Neural progenitor cell (in vitro differentiated cells): Measurements from ENCODE around the gene ARHGEF19. TPM values are rescaled to one million over a fixed set of nuclear protein-coding genes. Genes with fewer than 3 reads are reported as not detected.

ENCODE experiments used
- DNase-seq: peaks from one replicate; pipeline ENCODE4 v3.0.0-alpha.2; 2016; ENCODE audit warnings: low spot score
- H2AFZ ChIP-seq: fragments of 200-600 bp; sonication (generic); replicated peaks from 2 replicates; pipeline ENCODE4 v1.6.1; 2016; ENCODE audit warnings: antibody characterized with exemption
- H3F3A ChIP-seq: fragments of 200-600 bp; sonication (generic); 2 replicates; pipeline ENCODE4 v1.6.1; 2016; ENCODE audit warnings: antibody characterized with exemption, low read depth
- H3K27ac ChIP-seq: fragments of 200-600 bp; sonication (generic); 2 replicates; pipeline ENCODE4 v1.5.1; 2016; ENCODE audit warnings: mild to moderate bottlenecking
- H3K27me3 ChIP-seq: fragments of 200-600 bp; sonication (generic); 2 replicates; pipeline ENCODE4 v1.6.1; 2016; ENCODE audit warnings: mild to moderate bottlenecking, moderate library complexity
- H3K36me3 ChIP-seq: fragments of 200-600 bp; sonication (generic); 2 replicates; pipeline ENCODE4 v1.5.1; 2016
- H3K4me1 ChIP-seq: fragments of 200-600 bp; sonication (generic); 2 replicates; pipeline ENCODE4 v1.6.1; 2016; ENCODE audit warnings: mixed run types
- H3K4me2 ChIP-seq: fragments of 200-600 bp; sonication (generic); 2 replicates; pipeline ENCODE4 v1.6.1; 2016
- H3K4me3 ChIP-seq: fragments of 200-600 bp; sonication (generic); 2 replicates; pipeline ENCODE4 v1.5.1; 2016
- H3K79me2 ChIP-seq: fragments of 200-600 bp; sonication (generic); 2 replicates; pipeline ENCODE4 v1.6.1; 2016; ENCODE audit warnings: low read depth
- H3K9ac ChIP-seq: fragments of 200-600 bp; sonication (generic); 2 replicates; pipeline ENCODE4 v1.6.1; 2016
- H3K9me3 ChIP-seq: fragments of 200-600 bp; sonication (generic); 2 replicates; pipeline ENCODE4 v1.5.1; 2016; ENCODE audit warnings: low read depth
- H4K20me1 ChIP-seq: fragments of 200-600 bp; sonication (generic); 2 replicates; pipeline ENCODE4 v1.6.1; 2016; ENCODE audit warnings: low read depth
- H3K27ac Mint-ChIP-seq: 3 replicates; pipeline ENCODE4 v1.8.0; 2021; ENCODE audit warnings: mixed read lengths
- H3K27me3 Mint-ChIP-seq: 2 replicates; pipeline ENCODE4 v1.8.0; 2022; ENCODE audit warnings: low read depth, mild to moderate bottlenecking, inconsistent platforms, moderate library complexity, mixed read lengths; ENCODE audit not compliant: insufficient read depth
- H3K36me3 Mint-ChIP-seq: 3 replicates; pipeline ENCODE4 v1.8.0; 2021; ENCODE audit warnings: mixed read lengths
- H3K4me1 Mint-ChIP-seq: 3 replicates; pipeline ENCODE4 v1.8.0; 2021; ENCODE audit warnings: mixed read lengths
- H3K4me3 Mint-ChIP-seq: 3 replicates; pipeline ENCODE4 v1.8.0; 2021; ENCODE audit warnings: mild to moderate bottlenecking, moderate library complexity, mixed read lengths
- H3K9me3 Mint-ChIP-seq: 3 replicates; pipeline ENCODE4 v1.8.0; 2020; ENCODE audit warnings: mixed read lengths
- CTCF ChIP-seq: fragments of 200-600 bp; sonication (generic); IDR thresholded peaks from 2 replicates; pipeline ENCODE4 v1.5.1; 2017; ENCODE audit warnings: antibody characterized with exemption, mild to moderate bottlenecking
- EZH2 ChIP-seq: fragments of 200-600 bp; sonication (generic); IDR thresholded peaks from 2 replicates; pipeline ENCODE4 v1.6.1; 2017; ENCODE audit warnings: antibody characterized with exemption, mild to moderate bottlenecking, moderate library complexity
- EZH2phosphoT487 ChIP-seq: fragments of 200-600 bp; sonication (generic); IDR thresholded peaks from 2 replicates; pipeline ENCODE4 v1.6.1; 2017; ENCODE audit warnings: antibody characterized with exemption
- total RNA-seq: library from RNA; depleted of rRNA; stranded (reverse); fragments of >200 nt; gene quantifications from 2 replicates; pipeline ENCODE4 v1.2.3, GENCODE V29; 2015; ENCODE audit warnings: low replicate concordance

Gene ARHGEF19
- total RNA-seq, 1 donor from 2014 or later: 10.9 TPM

GRCh38 chr1:16235944-16236510 lies 23.6 kb upstream of the ARHGEF19 start:
- H3K36me3 Mint-ChIP-seq: peaks cover 1% of the 10 kb centered on the region
- peak overlapping the region; percentile 66 for H3K27ac Mint-ChIP-seq
- Histone ChIP-seq H2AFZ (no peak overlapping the region), H3K9ac (no peak overlapping the region), H3K4me2 (peak overlapping the region; percentile 75), H3K27me3 (peaks cover 7% of the 10 kb centered on the region), H3K9me3 (no peaks in the 10 kb centered on the region), H4K20me1 (no peaks in the 10 kb centered on the region), H3K4me3 (peak overlapping the region; percentile 62), H3F3A (peaks cover 10% of the 10 kb centered on the region), H3K4me1 (peaks cover 6% of the 10 kb centered on the region), H3K79me2 (no peaks in the 10 kb centered on the region), H3K27ac (no peak overlapping the region), H3K36me3 (no peaks in the 10 kb centered on the region)
- peaks cover 19% of the 10 kb centered on the region for H3K4me1 Mint-ChIP-seq
- peak; percentile 46 for DNase-seq
- peaks cover 8% of the 10 kb centered on the region for H3K27me3 Mint-ChIP-seq
- peak overlapping the region; percentile 86 for H3K4me3 Mint-ChIP-seq
- TF ChIP-seq CTCF (peak; percentile 29), EZH2 (no peak)
- no peaks in the 10 kb centered on the region for H3K9me3 Mint-ChIP-seq

DNA sequence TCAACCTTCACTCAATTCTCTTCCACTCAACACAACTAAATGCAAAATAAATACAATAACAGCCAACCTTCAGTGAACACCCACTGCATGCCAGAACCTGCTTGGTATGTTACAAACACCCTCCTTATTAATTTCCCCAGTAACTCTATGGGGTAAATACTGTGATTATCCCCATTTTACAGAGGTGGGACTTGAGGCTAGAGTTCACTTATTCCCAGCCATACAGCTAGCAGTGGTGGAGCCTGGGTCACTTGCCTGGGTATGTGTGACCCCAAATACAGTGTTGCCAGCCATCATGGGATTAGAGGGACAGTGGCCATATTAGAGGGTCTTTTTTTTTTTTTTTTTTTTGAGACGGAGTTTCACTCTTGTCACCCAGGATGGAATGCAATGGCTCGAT lies 22.9 kb upstream of the ARHGEF19 start:
- H3K4me3 Mint-ChIP-seq: no peak overlapping the region
- peaks cover 1% of the 10 kb centered on the region for H3K36me3 Mint-ChIP-seq
- no peak overlapping the region for H3K27ac Mint-ChIP-seq
- no peak for TF ChIP-seq EZH2phosphoT487
- no peak for TF ChIP-seq EZH2
- no peak for TF ChIP-seq CTCF
- H3K9ac ChIP-seq: no peak overlapping the region
- no peak overlapping the region for H3K4me2 ChIP-seq
- no peak overlapping the region for H3K4me3 ChIP-seq
- no peaks in the 10 kb centered on the region for H3K79me2 ChIP-seq
- H3K4me1 ChIP-seq: peaks cover 6% of the 10 kb centered on the region
- H3K9me3 Mint-ChIP-seq: no peaks in the 10 kb centered on the region
- peaks cover 17% of the 10 kb centered on the region for H3K4me1 Mint-ChIP-seq
- no peak overlapping the region for H3K27ac ChIP-seq
- H3K36me3 ChIP-seq: no peaks in the 10 kb centered on the region
- peaks cover 10% of the 10 kb centered on the region for H3F3A ChIP-seq
- peaks cover 8% of the 10 kb centered on the region for H3K27me3 ChIP-seq
- DNase-seq: no peak
- H4K20me1 ChIP-seq: no peaks in the 10 kb centered on the region
- H3K9me3 ChIP-seq: no peaks in the 10 kb centered on the region
- H3K27me3 Mint-ChIP-seq: peaks cover 8% of the 10 kb centered on the region
- no peak overlapping the region for H2AFZ ChIP-seq

DNA sequence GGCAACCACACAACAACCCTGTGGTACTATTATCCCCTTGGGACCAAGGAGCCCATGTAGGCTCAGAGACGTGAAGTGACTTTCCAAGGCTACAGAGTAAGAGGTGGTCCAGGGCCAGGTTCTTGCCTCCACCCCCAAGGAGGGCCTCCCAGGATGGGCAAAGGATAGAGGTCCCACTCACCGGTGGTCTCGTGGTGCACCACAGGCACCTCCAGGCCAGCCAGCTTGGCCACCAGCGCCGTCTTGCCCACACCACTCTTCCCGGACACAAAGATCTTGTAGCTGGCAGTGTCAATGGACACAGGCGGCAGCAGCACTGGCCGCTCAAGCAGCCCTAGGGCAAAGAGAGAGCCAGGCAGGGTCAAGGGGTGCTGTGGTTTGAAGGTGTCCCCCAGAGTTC lies 21.0 kb upstream of the ARHGEF19 start:
- H3K4me3 ChIP-seq: no peak overlapping the region
- Mint-ChIP-seq H3K9me3 (no peaks in the 10 kb centered on the region), H3K4me3 (no peak overlapping the region), H3K27me3 (peaks cover 20% of the 10 kb centered on the region), H3K27ac (no peak overlapping the region), H3K36me3 (peaks cover 1% of the 10 kb centered on the region), H3K4me1 (peaks cover 20% of the 10 kb centered on the region)
- H3K27ac ChIP-seq: no peak overlapping the region
- H4K20me1 ChIP-seq: peaks cover 4% of the 10 kb centered on the region
- H3K9ac ChIP-seq: no peak overlapping the region
- DNase-seq: no peak
- peaks cover 9% of the 10 kb centered on the region for H3F3A ChIP-seq
- H3K79me2 ChIP-seq: no peaks in the 10 kb centered on the region
- H3K4me2 ChIP-seq: no peak overlapping the region
- peaks cover 6% of the 10 kb centered on the region for H3K4me1 ChIP-seq
- no peak overlapping the region for H2AFZ ChIP-seq
- no peaks in the 10 kb centered on the region for H3K36me3 ChIP-seq
- TF ChIP-seq EZH2 (no peak), EZH2phosphoT487 (no peak), CTCF (no peak)
- H3K9me3 ChIP-seq: no peaks in the 10 kb centered on the region
- H3K27me3 ChIP-seq: peaks cover 27% of the 10 kb centered on the region
